Measurements from ENCODE around the gene LTBR.
"Not testable (repeated sequence)": the region's sequence is repeated elsewhere in the genome, so short reads cannot be mapped to it uniquely, and the experiment has no call there.

LTBR gene

DNA sequence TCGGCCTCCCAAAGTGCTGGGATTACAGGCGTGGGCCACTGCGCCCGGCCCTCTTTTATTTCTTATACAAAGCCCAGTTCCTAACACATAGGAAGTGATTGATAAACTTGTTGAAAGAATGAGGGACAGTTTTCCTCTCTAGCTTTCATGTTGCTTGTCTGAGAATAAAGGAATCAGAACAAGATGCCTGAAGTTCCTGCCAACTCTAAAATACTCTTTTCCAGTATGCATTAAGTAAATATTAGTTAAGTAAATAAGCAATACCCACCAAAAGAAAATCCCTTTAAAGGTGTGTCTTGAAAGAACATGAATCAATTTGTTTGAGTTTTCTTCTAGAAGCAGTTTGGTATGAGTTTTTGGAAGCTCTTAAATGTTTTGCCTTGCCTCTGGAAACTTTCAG, 36.4 kb downstream of the LTBR start:
- Histone ChIP-seq H3K9me3 (ENCODE audit: low read depth, low read length) (no peaks in the 10 kb centered on the region), H3K27ac (no peak overlapping the region), H3K4me3 (no peak overlapping the region), H3K9ac (ENCODE audit: insufficient read length) (no peak overlapping the region), H3K36me3 (ENCODE audit: insufficient read depth, low read length) (no peaks in the 10 kb centered on the region)
- TF ChIP-seq EZH2 (IDR thresholded peaks at IDR 0.05) = no peak
- TF ChIP-seq FOXP2 (optimal IDR thresholded peaks at IDR 0.05; ENCODE audit: control extremely low read depth, extremely low read length, insufficient read depth) = no peak
- no peak for TF ChIP-seq POLR2AphosphoS5 (IDR thresholded peaks at IDR 0.05; ENCODE audit: borderline replicate concordance, low read depth, low read length)
- DNase-seq (ENCODE audit: low read depth, low spot score) = no peak

GRCh38 chr12:6423267-6424007, 39.5 kb downstream of the LTBR start:
- no peaks in the 10 kb centered on the region for H3K9me3 ChIP-seq (ENCODE audit: low read depth, low read length)
- TF ChIP-seq FOXP2 (optimal IDR thresholded peaks at IDR 0.05; ENCODE audit: control extremely low read depth, extremely low read length, insufficient read depth) (no peak), EZH2 (IDR thresholded peaks at IDR 0.05) (no peak)
- H3K27ac ChIP-seq = no peak overlapping the region
- DNase-seq (ENCODE audit: low read depth, low spot score) = peak; percentile 80
- H3K9ac ChIP-seq (ENCODE audit: insufficient read length) = no peak overlapping the region
- no peaks in the 10 kb centered on the region for H3K36me3 ChIP-seq (ENCODE audit: insufficient read depth, low read length)
- H3K4me3 ChIP-seq = no peak overlapping the region

GRCh38 chr12:6424008-6424347, 40.0 kb downstream of the LTBR start:
- Histone ChIP-seq H3K9me3 (ENCODE audit: low read depth, low read length) (no peaks in the 10 kb centered on the region), H3K4me3 (no peak overlapping the region), H3K27ac (no peak overlapping the region), H3K9ac (ENCODE audit: insufficient read length) (no peak overlapping the region), H3K36me3 (ENCODE audit: insufficient read depth, low read length) (no peaks in the 10 kb centered on the region)
- TF ChIP-seq POLR2AphosphoS5 (IDR thresholded peaks at IDR 0.05; ENCODE audit: borderline replicate concordance, low read depth, low read length) (no peak), FOXP2 (optimal IDR thresholded peaks at IDR 0.05; ENCODE audit: control extremely low read depth, extremely low read length, insufficient read depth) (no peak), EZH2 (IDR thresholded peaks at IDR 0.05) (no peak)
- DNase-seq (ENCODE audit: low read depth, low spot score) = no peak

DNA sequence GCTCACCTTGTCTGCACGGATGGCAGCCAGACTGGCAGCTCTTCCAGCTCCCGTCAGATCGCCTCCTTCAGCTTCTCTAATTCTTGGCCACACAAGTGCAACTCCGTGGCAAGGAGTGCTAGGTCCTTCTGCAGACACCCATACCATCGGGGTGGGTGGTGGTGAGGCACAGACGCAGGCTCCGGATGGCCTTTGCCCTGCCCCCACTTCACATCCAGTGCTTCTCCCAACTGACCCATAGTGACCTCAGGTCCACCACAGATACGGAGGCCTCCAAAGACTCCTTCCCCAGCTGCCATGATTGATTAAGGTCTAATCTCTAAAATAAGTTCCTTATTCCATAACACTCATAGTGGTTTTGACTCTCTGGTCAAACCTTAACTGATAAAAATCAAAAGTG, 40.9 kb downstream of the LTBR start:
- no peaks in the 10 kb centered on the region for H3K36me3 ChIP-seq (ENCODE audit: insufficient read depth, low read length)
- H3K27ac ChIP-seq = no peak overlapping the region
- H3K4me3 ChIP-seq = no peak overlapping the region
- H3K9me3 ChIP-seq (ENCODE audit: low read depth, low read length) = no peaks in the 10 kb centered on the region
- no peak for DNase-seq (ENCODE audit: low read depth, low spot score)
- no peak overlapping the region for H3K9ac ChIP-seq (ENCODE audit: insufficient read length)
- TF ChIP-seq FOXP2 (optimal IDR thresholded peaks at IDR 0.05; ENCODE audit: control extremely low read depth, extremely low read length, insufficient read depth) (no peak), EZH2 (IDR thresholded peaks at IDR 0.05) (no peak), POLR2AphosphoS5 (IDR thresholded peaks at IDR 0.05; ENCODE audit: borderline replicate concordance, low read depth, low read length) (no peak)

GRCh38 chr12:6425590-6426531, 41.9 kb downstream of the LTBR start:
- no peak overlapping the region for H3K9ac ChIP-seq (ENCODE audit: insufficient read length)
- no peaks in the 10 kb centered on the region for H3K9me3 ChIP-seq (ENCODE audit: low read depth, low read length)
- no peak for TF ChIP-seq FOXP2 (optimal IDR thresholded peaks at IDR 0.05; ENCODE audit: control extremely low read depth, extremely low read length, insufficient read depth)
- no peak for TF ChIP-seq EZH2 (IDR thresholded peaks at IDR 0.05)
- no peak for TF ChIP-seq POLR2AphosphoS5 (IDR thresholded peaks at IDR 0.05; ENCODE audit: borderline replicate concordance, low read depth, low read length)
- no peak overlapping the region for H3K4me3 ChIP-seq
- H3K36me3 ChIP-seq (ENCODE audit: insufficient read depth, low read length) = no peaks in the 10 kb centered on the region
- no peak for DNase-seq (ENCODE audit: low read depth, low spot score)
- no peak overlapping the region for H3K27ac ChIP-seq

- no peaks in the 10 kb centered on the region for H3K9me3 ChIP-seq (ENCODE audit: low read depth, low read length)
- H3K27ac ChIP-seq = no peak overlapping the region
- H3K9ac ChIP-seq (ENCODE audit: insufficient read length) = no peak overlapping the region
- H3K36me3 ChIP-seq (ENCODE audit: insufficient read depth, low read length) = no peaks in the 10 kb centered on the region
- DNase-seq (ENCODE audit: low read depth, low spot score) = no peak
- no peak overlapping the region for H3K4me3 ChIP-seq
- TF ChIP-seq EZH2 (IDR thresholded peaks at IDR 0.05) (no peak), FOXP2 (optimal IDR thresholded peaks at IDR 0.05; ENCODE audit: control extremely low read depth, extremely low read length, insufficient read depth) (no peak), POLR2AphosphoS5 (IDR thresholded peaks at IDR 0.05; ENCODE audit: borderline replicate concordance, low read depth, low read length) (no peak)
Observed at GRCh38 chr12:6426882-6427671, 43.1 kb downstream of the LTBR start.

- not testable (repeated sequence) for H3K4me3 ChIP-seq; DNase-seq (ENCODE audit: low read depth, low spot score); H3K27ac ChIP-seq; H3K36me3 ChIP-seq (ENCODE audit: insufficient read depth, low read length); H3K9me3 ChIP-seq (ENCODE audit: low read depth, low read length); H3K9ac ChIP-seq (ENCODE audit: insufficient read length)
Observed at GRCh38 chr12:6427796-6428195, 43.8 kb downstream of the LTBR start.

DNA sequence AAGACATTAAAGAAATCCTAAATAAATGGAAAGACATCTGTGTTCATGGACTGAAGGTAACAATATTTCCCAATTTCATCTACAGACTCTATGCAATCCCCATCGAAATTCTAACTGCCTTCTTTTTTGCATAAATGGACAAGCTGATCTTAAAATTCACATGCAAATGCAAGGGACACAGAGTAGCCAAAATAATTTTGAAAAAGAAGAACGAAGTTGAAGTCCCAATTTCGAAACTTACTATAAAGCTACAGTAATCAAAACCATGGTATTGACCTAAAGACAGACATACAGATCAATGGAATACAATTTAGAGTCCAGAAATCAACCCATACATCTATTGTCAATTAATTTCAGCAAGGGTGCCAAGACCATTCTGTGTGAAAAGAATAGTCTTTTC, 44.4 kb downstream of the LTBR start:
- Histone ChIP-seq H3K27ac (0 out of 2 replicates have a peak overlapping the region, but pooled peaks have one; percentile 13), H3K9ac (ENCODE audit: insufficient read length) (no peak overlapping the region), H3K4me3 (no peak overlapping the region), H3K9me3 (ENCODE audit: low read depth, low read length) (no peaks in the 10 kb centered on the region), H3K36me3 (ENCODE audit: insufficient read depth, low read length) (no peaks in the 10 kb centered on the region)
- TF ChIP-seq EZH2 (IDR thresholded peaks at IDR 0.05) (no peak), FOXP2 (optimal IDR thresholded peaks at IDR 0.05; ENCODE audit: control extremely low read depth, extremely low read length, insufficient read depth) (no peak), POLR2AphosphoS5 (IDR thresholded peaks at IDR 0.05; ENCODE audit: borderline replicate concordance, low read depth, low read length) (no peak)
- no peak for DNase-seq (ENCODE audit: low read depth, low spot score)

Data from SK-N-MC (cell line).